ENCODE measurements around the gene FGGY.

FGGY gene

DNA sequence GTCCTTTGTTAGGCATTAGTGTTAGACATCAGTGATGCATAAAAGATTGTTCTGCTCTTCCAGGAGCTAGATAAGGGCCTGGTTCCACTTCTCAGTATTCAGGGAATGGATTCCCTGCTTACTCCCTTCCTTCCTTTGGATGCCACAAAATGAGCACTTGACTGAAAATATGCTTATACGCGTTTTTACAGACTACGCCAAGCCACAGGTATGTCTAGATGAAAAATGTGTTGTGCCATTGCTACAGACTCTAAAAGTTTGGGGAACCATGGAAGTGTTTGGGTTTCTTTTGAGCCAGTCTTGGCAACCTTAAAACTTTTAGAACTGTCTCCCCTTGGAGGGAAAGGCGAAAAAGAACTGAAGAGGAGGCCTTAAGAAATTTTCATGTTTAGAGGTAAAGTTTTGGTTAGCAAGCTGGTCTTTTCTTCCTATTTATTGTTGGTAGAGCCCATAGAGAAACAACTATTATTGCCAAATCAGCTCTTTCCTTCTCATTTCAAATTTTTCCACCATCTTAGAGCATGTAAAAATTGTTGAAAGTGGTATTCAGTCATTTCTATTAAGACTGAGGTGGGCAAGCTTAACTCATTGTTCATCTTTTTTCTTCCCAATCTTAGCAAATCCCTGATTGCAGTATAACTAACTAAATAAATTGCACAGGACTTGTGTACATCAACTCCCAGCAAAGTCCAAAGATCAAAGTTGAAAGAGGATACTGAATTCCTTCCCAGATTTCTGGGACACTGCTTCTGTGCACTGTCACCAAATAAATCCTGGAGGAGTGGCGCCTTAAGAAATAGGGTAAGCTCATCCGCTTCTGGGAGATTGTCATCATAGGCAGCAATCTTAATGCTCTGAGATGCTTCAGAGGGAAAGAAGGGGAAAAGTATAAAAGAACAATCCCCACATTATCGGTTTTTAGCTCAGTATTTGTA is 18.9 kb downstream of the FGGY start:
- TF ChIP-seq POLR2A (IDR thresholded peaks at IDR 0.05; ENCODE audit: low read length) (no peak), GATA1 (IDR thresholded peaks at IDR 0.05; ENCODE audit: low read depth, low read length) (no peak)

DNA sequence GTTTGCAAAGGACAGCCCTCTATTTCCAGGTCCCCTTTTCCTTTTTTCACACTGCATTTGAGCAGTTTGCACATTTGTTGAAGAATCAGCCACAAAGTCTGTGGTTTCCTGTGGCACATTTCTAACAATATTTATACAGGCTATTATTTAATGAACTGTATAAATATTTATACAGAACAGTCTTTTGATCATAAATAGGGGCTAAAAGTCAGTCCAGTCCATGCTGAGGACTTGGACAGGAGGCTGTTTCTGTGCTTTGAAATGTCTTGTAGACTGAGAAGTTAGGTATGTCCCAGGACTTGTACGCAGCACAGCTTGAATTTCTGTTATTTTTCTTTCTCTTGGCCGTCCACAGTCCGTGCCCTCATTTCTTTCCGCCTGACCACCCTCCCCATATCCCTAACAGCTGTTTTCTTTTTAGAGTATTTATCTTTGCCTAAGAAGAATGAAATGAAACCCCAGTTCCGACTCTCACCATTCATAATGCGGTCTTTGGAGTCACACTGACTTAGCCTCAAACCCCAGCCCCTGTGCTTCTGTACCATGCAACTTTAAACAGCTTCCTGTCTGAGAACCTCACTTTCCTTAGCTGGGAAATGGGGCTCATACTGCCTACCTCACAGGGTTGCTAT is 19.7 kb downstream of the FGGY start:
- no peak for TF ChIP-seq GATA1 (IDR thresholded peaks at IDR 0.05; ENCODE audit: low read depth, low read length)
- no peak for TF ChIP-seq POLR2A (IDR thresholded peaks at IDR 0.05; ENCODE audit: low read length)
- no peak for DNase-seq

More for the DNA sequence above, 18.9 kb downstream of the FGGY start:
- no peak for DNase-seq

DNA sequence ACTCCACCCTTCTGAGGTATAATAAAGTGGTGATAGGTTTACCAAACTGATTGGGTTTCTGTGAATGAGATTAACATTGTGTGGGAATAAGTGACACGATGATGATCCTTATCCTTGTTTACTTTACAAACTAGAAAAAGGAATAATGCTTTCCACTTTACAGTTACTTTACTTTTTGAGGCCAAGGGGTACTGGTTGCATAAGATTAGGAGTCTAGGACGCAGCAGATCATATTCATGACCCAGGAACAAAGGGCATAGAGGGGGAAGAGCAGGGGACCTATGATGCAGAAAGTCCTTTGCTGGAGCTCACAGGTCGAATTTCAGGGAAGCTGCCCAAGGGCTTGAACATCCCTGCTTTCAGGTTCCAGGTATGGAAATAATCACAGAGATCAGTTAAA is 20.4 kb downstream of the FGGY start:
- no peak for DNase-seq
- no peak for TF ChIP-seq GATA1 (IDR thresholded peaks at IDR 0.05; ENCODE audit: low read depth, low read length)

DNA sequence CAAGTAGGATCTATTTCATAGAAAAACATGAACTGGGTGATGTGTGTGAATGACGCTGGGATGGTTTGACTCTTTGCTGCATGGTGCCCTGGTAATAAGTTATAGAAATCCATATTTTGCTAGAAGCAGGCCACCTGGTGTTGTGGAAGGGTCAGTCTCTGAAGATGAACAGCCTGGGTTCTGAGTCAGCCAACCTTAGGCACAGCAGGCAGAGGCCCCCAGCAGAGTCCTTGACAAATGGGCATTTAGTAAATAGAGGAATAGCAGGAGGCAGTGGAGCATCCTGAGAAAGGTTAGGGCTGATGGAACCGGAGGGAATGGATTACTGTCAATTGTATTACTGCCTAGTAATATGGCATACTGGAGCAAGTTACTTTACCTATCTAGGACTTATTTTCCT is 20.9 kb downstream of the FGGY start:
- TF ChIP-seq GATA1 (IDR thresholded peaks at IDR 0.05; ENCODE audit: low read depth, low read length) (no peak), POLR2A (IDR thresholded peaks at IDR 0.05; ENCODE audit: low read length) (no peak)
- no peak for DNase-seq

DNA sequence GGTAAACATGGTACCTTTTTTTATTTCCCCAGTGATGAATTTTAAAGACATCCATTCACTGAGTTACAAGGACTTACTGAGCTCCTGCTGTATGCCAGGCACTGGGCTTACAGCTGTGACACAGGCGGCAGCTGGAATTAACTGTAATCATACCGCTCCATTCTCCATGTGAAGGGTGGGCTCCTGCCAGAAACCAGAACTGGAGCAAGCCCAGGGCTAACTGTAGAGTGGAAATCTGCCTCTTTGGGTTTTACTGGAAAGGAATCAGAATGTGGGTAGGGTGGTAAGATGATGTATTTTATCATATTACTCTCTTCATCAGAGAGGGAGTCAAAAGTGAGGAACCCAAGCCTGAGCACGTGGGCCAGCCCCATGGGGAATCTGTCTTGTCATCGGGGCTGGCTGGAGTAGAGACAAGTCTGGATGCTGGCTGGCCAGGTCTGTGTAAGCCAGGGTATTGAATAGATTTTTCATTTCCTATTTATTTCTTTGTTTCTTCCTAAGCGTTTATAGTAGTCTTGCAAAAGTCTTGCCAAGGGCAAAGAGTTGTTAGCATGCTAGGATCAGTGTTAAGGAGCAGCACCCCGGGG is 21.5 kb downstream of the FGGY start:
- TF ChIP-seq GATA1 (IDR thresholded peaks at IDR 0.05; ENCODE audit: low read depth, low read length): no peak
- TF ChIP-seq POLR2A (IDR thresholded peaks at IDR 0.05; ENCODE audit: low read length): no peak
- no peak for DNase-seq

DNA sequence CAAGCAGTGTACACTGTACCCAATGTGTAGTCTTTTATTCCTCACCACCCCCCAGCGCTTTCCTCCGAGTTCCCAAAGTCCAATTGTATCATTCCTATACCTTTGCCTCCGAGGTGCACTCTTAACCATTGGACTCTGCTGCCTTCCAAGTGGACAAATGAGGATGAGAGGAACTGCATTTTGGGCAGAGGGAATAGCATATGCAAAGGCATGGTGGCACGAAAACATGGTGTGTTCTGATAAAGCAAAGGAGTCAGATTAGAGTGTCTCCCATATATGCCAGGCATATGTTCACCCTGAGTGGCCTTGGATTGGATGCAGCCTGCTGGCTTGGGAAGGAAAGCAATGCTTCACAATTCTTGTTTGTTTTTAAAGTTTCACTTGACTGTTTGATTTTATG is 25.5 kb downstream of the FGGY start:
- TF ChIP-seq GATA1 (IDR thresholded peaks at IDR 0.05; ENCODE audit: low read depth, low read length) (no peak), POLR2A (IDR thresholded peaks at IDR 0.05; ENCODE audit: low read length) (no peak)

DNA sequence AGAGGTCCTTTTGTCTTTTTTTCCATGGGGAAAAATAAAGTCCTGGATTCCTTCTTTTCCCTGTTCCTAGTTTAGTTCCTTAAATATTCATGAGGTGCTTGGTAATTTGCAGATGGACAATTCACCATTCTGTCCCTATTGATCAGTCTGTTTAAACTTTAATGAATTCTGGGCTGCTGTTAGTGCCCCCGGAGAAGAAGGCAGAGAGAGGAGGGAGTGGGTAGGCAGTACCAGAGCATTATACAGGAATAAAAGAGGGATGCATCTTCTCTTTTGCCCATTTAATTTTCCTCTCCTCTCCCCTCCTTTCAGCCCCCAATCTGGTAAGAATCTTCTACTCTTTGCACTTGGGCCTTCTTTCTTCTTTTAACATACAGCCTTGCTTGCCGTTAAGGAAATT is 25.9 kb downstream of the FGGY start:
- DNase-seq: no peak
- TF ChIP-seq POLR2A (IDR thresholded peaks at IDR 0.05; ENCODE audit: low read length) (no peak), GATA1 (IDR thresholded peaks at IDR 0.05; ENCODE audit: low read depth, low read length) (no peak)

More for the DNA sequence above, 25.5 kb downstream of the FGGY start:
- no peak for DNase-seq

DNA sequence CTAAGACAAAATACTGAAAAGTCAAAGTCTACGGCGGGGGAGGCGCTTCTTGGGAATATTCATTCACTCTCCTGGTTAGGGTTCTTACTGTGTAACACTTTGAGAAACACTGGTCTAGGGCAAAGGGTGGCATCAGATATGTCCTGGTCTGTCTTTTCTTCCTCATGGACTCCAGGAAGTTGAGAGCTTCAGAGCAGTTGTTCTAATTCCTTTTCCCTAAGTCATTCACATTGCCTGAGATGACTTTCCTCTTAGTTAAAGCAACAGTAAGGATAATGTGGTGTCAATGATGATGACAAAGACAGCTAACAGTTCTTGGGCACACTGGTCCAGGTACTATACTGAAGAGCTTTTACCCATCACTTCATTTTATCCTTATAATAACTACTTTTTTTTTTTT is 27.0 kb downstream of the FGGY start:
- TF ChIP-seq GATA1 (IDR thresholded peaks at IDR 0.05; ENCODE audit: low read depth, low read length) (no peak), POLR2A (IDR thresholded peaks at IDR 0.05; ENCODE audit: low read length) (no peak)
- no peak for DNase-seq

DNA sequence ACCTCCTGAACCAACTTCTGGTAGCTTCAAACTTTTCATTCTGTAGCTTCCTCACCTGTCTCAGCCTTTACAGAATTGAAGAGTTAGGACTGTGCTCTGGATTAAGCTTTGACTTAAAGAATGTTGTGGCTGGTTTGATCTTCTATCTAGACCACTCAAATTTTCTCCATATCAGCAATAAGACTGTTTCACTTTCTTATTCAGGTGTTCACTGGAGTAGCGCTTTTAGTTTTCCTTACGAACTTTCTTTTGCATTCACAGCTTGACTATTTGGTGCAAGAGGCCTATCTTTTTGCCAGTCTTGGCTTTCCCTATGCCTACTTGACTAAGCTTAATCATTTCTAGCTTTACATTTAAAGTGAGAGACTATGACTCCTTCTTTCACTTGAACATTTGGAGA is 31.5 kb downstream of the FGGY start:
- TF ChIP-seq POLR2A (IDR thresholded peaks at IDR 0.05; ENCODE audit: low read length): no peak
- TF ChIP-seq GATA1 (IDR thresholded peaks at IDR 0.05; ENCODE audit: low read depth, low read length): no peak
- no peak for DNase-seq

DNA sequence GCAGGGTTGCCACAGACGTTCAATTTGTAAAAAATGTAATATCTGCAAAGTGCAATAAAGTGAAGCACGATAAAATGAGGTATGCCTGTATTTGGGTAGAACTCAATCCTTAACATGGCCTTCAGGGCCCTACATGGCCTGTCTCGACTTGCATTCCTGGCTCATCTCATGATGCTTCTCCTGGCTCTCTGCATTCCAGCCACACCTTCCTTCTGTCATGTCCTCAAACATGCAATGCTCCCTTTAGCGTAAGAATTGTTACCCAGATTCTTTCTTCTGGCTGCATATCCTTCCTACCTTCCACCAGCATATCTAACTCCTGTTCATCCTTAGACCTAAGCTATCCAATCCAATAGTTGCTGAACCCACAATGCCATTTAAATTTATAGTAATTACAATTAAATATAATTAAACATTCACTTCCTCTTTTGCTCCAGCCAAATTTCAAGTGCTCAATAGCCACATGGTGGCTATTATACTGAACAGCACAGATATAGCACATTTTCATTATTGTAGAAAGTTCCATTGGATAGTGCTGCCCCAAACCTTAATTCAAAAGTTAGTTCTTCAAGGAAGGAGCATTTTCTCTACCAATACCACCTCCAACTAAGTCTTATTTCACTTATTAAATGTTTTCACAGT is 32.6 kb downstream of the FGGY start:
- DNase-seq: no peak
- no peak for TF ChIP-seq POLR2A (IDR thresholded peaks at IDR 0.05; ENCODE audit: low read length)
- TF ChIP-seq GATA1 (IDR thresholded peaks at IDR 0.05; ENCODE audit: low read depth, low read length): no peak

DNA sequence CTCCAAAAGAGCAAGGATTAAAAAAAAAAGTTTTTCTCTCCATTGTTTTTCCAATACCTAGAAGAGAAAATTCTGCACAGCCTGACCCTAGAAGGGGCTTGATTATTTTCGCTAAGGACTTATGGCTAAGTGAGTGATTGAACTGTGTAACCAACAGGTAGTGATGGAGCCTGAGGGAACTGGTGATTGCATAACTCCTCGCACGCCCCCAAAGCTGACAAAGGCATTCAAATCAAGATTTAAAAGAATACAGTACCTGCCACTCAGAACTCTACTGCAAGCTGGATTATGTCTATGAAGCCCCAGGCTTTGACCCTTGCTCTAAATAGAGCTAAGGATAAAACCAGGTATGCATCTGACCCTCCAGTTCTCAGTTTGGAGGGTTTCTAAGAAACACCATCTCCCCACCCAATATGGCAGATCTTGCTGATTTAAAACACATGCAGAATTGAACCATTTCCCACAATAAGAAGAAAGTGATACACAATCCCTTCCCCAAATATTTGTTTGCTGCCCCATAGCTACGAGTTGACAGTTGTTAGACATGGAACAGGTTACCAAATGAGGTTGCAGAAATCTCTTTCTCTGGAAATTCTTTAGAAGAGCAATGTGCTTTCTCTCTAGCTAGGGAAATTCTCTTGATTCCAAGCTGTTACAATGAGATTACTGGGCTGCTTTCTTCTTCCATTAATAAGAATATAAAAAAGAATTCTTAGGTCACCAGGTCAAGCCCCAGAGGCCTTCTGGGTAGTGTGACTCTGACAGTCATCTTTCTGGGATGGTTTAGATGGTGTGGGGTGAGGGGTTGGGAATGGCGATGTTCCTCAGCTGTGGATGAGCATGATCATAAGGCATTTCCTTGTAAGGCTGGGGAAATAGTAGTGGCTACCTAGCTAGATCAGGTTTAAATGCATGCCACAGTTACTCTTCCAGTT is 35.1 kb downstream of the FGGY start:
- DNase-seq: no peak
- TF ChIP-seq GATA1 (IDR thresholded peaks at IDR 0.05; ENCODE audit: low read depth, low read length) (no peak), POLR2A (IDR thresholded peaks at IDR 0.05; ENCODE audit: low read length) (no peak)

DNA sequence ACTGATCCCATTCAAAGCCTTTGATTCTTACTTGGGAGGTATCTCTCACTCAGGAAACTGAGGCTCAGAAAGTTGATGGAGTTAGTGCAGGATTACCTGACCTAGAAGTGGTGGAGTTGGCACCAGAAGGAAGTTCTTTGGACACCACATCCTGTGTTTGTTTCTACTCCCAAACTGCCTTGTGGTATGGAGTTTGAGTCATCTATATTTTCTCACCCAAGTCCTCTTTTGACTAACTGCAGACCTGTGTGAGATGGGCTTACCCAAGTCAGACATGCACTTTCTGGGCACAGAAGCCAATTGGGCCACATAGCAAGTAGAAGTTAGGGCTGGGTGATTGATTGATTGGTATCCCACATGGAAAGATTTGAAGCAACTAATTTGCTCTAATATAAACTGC is 36.1 kb downstream of the FGGY start:
- TF ChIP-seq POLR2A (IDR thresholded peaks at IDR 0.05; ENCODE audit: low read length): no peak
- no peak for TF ChIP-seq GATA1 (IDR thresholded peaks at IDR 0.05; ENCODE audit: low read depth, low read length)
- no peak for DNase-seq

DNA sequence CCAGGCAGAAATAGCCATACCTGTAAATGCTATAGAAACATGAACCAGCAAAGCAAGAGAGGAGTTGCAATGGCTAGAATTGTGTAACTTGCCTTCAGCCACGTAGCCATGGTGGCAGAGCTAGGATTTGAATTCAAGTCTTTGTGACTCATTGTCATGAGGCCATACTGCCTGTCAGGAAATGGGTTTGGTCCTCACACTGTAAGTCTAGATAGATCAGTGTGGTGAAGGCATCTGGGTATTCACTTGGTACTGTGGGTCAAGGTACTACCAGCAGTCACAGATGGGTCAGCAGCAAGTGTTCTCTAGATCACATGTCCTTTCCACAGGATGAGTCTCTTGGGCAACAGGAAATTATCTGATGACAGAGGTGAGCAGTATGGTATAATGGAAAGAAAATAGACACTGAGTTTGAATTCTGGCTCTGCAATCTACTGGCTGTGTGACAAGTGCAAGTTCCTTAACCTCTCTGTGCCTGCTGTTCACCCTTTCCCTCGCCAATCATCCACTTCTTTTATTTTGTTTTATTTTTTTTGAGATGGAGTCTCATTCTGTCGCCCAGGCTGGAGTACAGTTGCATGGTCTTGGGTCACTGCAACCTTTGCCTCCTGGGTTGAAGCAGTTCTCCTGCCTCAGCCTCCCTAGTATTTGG is 36.9 kb downstream of the FGGY start:
- no peak for DNase-seq
- no peak for TF ChIP-seq POLR2A (IDR thresholded peaks at IDR 0.05; ENCODE audit: low read length)
- no peak for TF ChIP-seq GATA1 (IDR thresholded peaks at IDR 0.05; ENCODE audit: low read depth, low read length)
